Activated T-helper 1 cell treated with anti-CD3 and anti-CD28 coated beads, Interleukin-2, amount 50 U/mL, for 16 hours (primary cell): ENCODE measurements around the gene SLC26A2.
"Not testable (repeated sequence)": the region's sequence is repeated elsewhere in the genome, so short reads cannot be mapped to it uniquely, and the experiment has no call there.

Source experiments
- DNase-seq, 2 donors: peaks; one replicate each; pipeline ENCODE4 v3.0.0-alpha.2; 2020; ENCODE audit warnings: low read depth in 1 of 2, low spot score in 1 of 2

Gene SLC26A2

DNA sequence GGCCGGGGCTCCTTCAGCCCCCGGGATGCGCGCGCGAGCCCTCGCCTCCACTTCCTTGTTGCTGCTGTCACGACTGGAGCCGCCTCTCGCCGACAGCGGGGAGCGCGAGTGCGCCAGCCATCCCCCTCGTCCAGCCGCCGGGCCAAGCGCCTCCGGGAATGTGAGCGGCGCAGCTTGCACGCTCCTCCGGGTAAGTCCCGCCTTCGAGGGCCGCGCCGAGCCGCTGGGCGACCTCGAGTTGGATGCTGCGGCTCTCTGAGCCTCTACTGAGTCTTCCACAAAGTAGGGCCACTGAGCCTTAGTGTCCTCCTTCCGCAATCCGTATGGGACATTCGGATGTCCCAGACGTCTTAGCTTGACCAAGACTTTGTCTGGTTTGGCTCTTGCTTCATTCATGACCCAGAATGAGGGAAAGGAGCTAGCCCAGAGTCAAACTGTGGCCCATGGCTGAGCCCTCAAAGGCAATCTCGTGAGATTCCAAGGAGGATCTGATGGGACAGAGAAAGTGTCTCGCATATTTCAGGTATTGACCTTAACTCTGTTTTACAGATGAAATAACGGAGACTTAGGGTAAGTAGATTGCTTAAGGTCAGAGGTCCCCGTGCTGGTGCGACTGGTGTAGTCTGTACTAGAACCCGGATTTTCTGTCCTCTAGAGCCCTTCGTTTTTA is 40.6 kb downstream of the SLC26A2 start:
- DNase-seq = peak in 1 of 2 donors; percentile 18

DNA sequence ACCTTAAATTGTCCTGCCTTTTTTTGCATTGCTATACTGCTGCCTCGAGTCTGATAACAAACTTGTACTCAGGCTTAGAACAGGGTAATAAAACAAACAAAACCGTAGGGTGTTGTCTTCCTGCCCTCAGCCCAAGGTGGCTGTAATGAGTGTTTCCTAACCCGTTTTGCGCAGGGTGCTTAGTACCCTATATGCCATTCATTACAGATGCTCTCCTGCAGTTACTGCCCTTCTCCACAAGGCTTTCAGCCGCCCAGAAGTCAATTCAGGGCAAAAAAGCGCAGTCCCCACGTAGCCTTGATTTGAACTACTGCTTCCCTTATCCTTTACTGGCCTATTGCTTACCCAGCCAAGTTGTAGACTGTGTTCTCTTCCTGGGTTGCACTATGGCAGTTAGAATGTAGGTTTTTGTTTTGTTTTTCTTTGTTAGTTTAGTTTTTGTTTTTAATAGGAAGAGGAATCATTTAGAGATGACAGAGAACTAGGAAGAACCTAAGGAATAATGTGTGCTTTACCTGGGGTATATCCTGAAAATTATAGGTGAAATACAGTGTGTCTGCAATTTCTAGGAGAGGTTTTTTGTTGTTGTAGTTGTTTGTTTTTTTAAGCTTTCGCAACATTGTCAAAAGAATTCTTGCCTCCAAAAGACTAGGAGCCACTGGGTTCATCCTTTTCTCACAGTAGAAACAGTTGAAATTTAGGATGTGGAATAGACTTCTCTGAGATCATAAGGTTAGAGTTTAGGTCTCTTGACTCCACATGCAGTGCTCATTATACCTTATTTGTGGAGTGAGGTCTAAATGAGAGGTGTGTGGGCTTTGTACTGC is 41.3 kb downstream of the SLC26A2 start:
- DNase-seq = peak; percentile 22 to 37

DNA sequence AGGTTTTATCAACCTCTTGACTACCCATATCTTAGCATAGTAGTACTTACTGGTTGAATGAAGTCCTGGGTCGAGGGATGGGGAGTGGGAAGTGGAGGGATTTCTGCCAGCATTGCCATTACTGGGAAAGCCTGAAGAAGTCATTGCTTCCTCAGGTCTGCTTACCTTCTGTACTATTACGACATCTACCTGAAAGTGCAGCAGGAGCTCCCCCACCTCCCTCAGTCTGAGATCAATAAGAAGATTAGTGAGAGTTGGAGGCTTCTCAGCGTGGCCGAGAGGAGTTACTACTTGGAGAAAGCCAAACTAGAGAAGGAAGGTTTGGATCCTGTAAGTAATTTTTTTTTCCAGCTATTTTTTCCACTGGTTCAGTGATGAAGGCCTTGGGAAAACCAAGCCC is 45.8 kb downstream of the SLC26A2 start:
- DNase-seq = no peak

DNA sequence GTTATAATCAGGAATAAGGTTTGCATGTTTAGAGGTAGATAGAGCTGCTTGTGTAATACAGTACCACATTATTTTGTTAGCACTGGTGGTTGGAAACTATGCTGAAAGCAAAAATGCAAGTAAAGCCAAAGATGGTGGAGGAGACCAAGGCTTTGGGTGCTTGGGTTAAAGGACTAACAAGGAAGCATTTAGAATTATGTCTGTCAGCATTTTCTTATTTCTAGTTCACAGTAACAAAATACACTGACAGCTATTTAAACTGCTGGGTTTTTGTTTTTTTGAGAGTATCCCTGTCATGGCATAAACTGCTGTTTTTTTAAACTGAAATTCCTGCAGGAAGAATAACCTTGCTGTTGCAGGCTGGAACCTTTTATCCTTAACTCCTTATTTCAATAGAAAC is 46.5 kb downstream of the SLC26A2 start:
- DNase-seq = no peak

DNA sequence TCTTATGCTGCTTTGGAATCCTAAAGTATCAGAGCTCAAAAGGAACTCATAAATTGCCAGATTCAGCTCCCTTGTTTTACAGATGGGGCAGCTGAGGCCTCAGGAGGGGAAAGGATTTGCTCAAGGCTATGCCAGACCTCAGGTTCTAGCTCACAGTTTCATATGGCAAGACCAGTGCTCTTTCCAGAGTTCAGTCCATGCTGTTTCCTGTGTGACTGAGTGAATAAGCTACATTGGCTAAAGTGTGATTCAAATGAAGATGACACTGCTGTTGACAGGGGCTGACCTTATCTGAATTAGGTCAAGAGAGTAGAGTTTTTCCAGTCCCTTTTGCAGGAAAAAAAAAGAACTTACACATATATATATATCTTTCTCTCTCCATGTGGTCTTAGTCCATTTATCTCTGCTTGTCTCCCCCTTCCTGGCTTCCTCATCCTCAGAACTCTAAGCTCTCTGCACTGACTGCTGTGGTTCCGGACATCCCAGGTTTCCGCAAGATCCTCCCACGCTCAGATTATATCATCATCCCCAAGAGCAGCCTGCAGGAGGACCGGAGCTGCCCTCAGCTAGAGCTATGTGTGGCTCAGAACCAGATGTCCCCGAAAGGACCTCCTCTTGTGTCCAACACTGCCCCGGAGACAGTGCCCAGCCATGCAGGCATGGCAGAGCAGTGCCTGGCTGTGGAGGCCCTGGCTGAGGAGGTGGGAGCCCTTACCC is 49.3 kb downstream of the SLC26A2 start:
- DNase-seq = no peak

DNA sequence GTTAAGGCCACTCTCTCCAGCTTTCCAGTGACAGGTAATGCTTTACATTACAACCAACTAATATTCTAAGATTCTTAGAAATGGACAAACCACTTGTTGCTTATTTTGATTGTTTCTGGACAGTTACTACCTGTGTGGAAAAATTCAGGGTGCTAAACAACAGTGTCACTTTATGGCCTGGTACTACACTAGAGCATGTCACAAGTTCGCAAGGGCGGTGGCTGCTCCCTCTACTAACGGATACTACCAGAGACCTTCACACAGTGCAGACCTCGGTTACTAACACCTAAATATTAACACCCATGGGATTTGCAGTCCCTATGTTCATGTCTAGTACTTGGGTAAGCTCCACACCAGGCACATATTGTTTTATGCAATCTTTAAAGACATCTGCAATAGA is 53.4 kb downstream of the SLC26A2 start:
- no peak for DNase-seq

DNA sequence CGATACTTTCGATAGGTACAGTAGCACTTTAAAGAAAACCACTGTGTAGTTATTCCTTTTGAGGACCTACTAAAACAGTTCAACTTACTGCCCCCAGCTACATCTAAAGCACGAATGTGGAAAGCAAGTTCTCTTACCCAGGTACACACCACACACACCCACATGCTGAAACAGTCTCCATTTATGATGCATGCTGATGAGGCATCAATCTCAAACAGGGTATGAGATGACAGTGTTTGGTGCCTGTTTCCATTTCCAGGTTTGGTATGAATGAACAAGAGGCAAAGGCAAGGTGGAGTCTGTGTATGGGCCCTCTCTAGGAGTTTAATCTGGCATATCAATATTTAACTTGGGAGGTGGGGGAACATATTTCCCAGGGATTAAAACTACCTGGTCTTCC is 53.9 kb downstream of the SLC26A2 start:
- DNase-seq = no peak

DNA sequence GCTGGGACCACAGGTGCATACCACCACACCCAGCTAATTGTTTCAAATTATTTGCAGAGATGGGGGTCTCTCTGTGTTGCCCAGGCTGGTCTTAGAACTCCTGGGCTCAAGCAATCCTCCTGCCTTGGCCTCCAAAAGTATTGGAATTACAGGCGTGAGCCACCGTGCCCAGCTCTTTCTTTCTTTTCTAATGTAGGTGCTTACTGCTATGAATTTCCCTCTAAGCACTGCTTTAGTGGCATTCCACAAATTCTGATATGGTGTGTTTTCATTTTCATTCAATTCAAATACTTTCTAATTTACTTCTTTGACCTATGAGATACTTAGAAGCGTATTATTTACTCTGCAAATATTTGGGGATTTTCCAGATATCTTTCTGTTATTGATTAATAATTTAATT is 54.9 kb downstream of the SLC26A2 start:
- no peak for DNase-seq

DNA sequence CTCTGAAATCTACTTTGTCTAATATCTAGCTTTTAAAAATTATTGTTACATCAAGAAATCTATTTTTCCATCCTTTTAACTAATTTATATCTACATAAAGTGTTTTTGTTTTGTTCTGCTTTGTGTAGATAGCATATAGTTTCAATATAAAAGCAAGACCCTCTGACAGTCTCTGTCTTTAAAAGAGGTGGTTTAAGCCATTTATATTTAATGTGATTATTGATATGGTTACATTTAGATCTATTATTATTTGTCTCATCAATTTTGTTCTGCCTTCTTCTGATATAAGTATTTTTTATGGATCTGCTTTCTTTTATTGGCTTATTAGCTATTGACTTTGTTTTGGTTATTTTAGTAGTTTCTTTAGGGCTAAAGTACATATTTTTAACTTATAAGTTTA is 56.0 kb downstream of the SLC26A2 start:
- DNase-seq = no peak

DNA sequence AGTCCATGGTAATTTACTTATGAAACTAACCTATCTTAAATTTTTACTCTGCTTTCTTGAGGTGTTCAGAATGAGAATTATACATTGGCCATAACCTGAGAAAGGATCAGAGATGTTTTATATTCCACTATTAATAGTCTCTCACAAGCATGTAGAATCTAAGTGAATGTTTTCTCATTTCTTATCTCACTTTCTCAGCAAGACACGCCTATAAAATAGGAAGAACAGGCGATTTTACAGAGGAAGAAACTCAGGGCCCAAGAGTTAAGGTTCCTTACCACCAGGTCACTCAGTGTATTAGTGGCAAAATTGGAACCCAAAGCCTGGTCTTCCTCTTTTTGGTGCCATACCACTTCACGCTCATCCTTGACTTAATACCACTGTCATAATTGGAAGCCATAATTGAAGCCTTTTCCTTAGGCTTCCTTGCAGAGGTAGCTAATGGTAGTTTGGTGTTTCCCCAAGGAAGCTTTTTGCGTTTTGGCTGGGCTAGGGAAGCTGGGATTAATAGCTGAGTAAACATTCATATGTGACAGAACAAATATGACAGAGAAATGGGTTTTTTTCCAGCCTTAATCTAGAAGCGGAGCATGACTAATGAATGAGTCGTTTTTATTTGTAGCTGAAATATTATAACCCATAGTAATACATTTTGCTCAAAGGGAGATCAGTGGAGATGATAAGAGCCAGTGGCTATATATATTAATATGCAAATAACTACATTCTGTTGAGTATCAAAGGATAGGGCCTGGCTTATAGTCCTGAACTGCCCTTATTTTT is 56.9 kb downstream of the SLC26A2 start:
- DNase-seq = no peak

DNA sequence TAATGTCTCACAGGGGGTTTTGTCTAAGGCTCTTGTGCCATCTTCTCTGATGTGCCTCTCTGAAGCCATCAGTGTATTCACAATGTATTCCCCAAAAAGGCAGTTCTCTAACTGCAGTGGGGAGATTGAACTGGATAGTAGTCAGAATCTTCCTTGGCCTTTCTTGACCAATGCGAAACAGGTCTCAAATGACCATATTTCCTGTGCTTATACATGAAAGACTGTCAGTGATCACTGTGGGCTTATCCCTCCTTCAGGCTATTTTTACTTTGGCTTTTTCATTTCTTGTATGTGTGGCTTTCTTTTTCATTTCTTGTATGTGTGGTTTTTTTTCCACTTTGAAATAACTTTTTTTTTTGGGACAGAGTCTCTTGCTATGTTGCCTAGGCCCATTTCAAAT is 59.7 kb downstream of the SLC26A2 start:
- DNase-seq = no peak

DNA sequence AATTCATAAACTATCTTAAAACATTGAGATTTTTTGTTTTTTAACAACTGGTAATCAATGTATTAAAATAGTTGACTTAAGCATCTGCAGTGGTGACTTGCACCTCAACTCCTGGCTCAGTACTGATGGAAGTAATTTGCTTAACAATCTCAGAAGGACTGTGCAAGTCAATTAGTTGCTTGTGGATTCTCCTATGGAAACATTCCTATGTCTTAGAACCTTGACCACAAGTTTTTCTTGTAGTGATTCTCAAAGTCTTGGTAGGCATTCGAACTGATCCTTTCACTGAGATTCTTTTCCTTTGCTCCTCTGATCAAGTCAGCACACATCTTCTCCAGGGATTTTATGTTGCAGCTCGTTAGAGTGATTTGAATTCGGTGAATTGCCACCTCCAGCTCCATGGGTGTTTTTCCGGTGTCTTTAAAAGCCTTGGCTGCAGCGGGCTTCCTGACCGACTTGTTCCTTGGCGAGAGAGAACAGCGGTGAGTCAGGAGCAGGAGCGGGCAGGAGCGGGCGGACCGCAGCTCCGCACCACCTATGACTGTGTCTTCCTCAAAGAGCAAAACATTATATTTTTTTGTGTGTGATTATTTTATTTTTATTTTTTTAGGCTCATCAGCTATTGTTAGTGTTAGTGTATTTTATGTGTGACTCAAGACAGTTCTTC is 61.1 kb downstream of the SLC26A2 start:
- no peak for DNase-seq

DNA sequence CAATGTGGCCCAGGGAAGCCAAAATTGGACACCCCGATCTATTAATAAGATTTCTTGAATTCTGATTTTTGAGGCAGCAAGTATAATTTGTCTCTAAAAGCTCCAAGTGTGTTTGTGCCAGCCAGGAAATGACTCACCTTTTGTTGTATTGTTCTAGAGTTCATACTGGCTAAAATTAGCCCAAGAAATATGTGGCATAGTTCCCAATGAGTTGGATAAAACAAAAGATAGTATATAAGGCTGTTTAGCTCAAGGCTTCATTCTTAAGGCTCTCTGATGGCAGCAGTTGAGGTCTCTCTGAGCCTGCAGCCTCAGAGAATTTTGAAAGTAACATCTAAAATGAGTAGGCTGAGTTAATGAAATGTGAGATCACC is 61.6 kb downstream of the SLC26A2 start:
- DNase-seq = no peak

DNA sequence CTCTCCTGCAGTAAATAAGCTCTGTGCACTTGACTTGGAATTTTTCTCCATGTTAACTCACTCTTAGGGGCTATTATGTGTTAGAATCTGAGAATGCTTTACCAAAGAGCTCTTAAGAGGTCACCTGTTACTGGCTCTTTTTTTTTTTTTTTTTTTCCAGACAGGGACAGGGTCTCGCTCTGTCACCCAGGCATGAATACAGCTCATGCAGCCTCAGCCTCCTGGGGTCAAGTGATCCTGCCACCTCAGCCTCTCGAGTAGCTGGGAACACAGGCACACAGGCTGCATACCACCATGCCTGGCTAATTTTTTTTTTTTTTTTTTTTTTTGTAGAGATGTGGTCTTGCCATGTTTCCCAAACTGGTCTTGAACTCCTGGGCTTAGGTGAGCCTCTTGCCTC is 62.1 kb downstream of the SLC26A2 start:
- DNase-seq = no peak

DNA sequence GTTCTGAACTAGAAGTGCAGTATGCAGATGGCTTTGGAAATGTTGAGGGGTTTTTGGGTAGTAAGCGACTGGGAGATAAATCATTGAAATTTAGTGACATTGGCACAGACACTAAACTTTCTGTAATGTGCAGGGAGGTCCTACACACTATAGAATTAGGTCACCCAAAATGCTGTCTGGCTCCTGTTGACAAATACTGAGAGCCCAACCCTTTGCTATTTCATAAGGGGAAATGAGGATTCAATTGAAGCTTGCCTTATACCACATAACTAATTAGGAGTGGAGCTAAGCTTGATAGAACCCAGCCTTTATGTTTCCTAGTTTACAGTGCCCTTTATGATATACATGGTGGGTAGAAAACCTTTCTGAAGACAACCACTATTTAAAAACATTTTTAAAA is 62.6 kb downstream of the SLC26A2 start:
- no peak for DNase-seq

DNA sequence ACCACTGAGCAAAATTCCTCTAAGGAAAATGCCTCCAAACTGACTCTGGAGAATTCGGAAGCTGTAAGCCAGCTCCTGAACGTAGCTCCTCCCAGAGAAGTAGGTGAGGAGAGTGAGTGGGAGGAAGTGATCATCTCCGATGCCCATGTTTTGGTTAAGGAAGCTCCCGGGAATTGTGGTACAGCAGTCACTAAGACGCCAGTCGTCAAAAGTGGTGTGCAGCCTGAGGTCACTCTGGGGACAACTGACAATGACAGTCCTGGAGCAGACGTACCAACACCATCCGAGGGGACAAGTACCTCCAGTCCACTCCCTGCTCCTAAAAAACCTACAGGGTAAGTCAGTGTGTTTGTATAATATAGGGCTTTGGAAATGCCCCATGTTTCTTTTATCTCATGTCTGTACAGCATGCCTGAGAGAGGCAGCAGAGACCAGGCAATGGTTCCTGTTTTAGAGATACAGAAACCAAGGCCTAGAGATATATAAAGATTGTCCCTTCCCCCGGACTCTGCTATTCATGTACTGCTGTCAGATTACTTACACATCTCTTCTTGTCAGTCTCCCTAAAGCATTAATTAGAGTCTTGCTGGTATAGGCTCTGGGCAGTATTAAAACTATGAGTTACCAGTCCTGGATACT is 63.9 kb downstream of the SLC26A2 start:
- no peak for DNase-seq

DNA sequence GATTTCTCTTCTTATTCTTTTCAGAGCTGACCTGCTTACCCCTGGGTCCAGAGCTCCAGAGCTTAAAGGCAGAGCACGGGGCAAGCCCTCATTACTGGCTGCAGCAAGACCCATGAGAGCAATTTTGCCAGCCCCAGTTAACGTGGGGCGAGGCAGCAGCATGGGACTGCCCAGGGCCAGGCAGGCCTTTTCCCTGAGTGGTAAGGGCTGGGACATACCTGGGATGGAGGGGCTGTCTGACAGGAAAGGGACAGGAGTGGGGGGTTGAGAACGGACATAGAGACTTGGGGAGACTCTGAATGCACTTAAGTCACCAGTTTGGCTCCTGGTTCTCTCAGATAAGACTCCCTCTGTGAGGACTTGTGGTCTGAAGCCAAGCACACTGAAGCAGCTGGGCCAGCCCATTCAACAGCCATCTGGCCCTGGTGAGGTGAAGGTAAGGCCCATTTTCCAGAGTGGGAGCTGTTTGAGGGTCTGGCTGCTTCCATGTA is 66.2 kb downstream of the SLC26A2 start:
- no peak for DNase-seq

DNA sequence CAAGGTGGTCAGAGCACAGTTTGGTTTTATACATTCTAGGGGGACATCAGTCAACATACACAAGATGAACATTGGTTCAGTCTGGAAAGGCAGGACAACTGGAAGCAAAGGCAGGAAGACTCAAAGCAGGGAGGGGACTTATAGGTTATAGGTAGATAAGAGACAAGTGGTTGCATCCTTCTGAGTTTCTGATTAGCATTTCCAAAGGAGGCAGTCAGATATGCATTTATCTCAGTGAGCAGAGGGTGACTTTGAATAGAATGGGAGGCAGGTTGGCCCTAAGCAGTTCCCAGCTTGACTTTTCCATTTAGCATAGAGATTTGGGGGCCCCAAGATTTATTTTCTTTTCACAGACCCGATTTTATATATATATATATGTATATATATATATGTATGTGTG is 67.5 kb downstream of the SLC26A2 start:
- not testable (repeated sequence) for DNase-seq

DNA sequence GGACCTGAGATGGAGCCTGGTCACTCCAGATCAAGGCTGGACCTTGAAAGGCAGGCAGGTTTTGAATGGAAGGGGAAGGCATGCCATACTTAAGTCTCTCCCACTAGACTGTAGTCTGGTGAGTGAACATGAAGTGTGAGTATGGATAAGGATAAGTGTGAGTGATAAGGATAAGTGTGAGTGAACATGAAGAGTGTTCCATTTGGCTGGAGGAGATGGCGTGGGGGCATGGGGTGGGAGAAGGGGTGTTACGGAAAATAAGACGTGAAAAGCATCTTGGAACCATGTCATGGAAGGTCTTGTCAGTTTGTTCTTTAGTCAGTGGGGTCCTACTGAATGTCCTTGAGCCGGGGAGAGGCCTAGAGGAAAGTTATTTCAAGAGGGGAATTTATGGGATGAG is 72.8 kb downstream of the SLC26A2 start:
- no peak for DNase-seq

DNA sequence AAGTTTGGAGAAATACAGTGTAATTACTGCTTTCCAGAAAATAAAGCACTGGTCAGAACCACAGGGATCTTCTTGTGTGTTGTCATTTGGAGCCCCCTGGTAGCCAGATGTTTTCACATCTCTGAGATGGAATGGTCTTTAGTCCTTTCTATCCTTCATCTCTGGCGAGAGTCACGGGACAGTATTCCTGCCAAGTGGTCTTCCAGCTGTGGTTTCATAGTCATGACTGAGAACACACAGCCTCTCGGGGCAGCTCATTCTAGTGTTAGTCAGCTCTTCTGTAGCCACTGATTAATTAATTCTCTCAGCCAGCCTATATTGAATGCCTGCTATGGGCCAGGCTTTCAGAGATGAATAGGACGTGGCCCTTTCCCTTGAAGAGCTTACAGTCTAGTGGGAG is 74.1 kb downstream of the SLC26A2 start:
- no peak for DNase-seq
